Lower leg skin (tissue), 4 donors: Measurements from ENCODE around the gene CIDEB. TPM values are rescaled to one million over a fixed set of nuclear protein-coding genes. Genes with fewer than 3 reads are reported as not detected.

Experiments
- DNase-seq, 2 donors: peaks; one replicate each; pipeline ENCODE4 v3.0.0-alpha.2; 2019; ENCODE audit warnings: low spot score in 2 of 2
- H3K4me3 ChIP-seq: fragments of 200-600 bp; sonication (generic); 2 replicates; pipeline ENCODE4 v1.5.1; 2017; ENCODE audit warnings: mild to moderate bottlenecking, low read depth; ENCODE audit not compliant: poor library complexity, severe bottlenecking
- POLR2A ChIP-seq, 2 donors: fragments of 450-650 bp; IDR thresholded peaks; one replicate each; pipeline ENCODE4 v1.6.1; 2016 to 2017; ENCODE audit warnings: antibody characterized with exemption in 2 of 2, mild to moderate bottlenecking in 1 of 2, moderate library complexity in 1 of 2
- WGBS, 2 donors: methylation state at CpG; one replicate each; pipeline ENCODE4 v1.1.5; 2018; 5-methylcytosine and 5-hydroxymethylcytosine counted together
- intact Hi-C: fragments of 100-400 bp; cut with DNase I; formaldehyde crosslinking; loops from one replicate; pipeline ENCODE4 v1.15.0; 2023; ENCODE audit warnings: low total_unique reads
- total RNA-seq, 4 donors: library from RNA; depleted of rRNA; stranded (reverse); fragments of >200 nt; gene quantifications; one replicate each; pipeline ENCODE4 v1.1.0, GENCODE V29; 2016
- TF ChIP-seq, protein P1 (sequence below), 3 donors: fragments of 450-650 bp; IDR thresholded peaks; one replicate each; pipeline ENCODE4 v1.5.1; 2016; ENCODE audit warnings: antibody characterized with exemption in 3 of 3, mild to moderate bottlenecking in 3 of 3, moderate library complexity in 2 of 3

Gene CIDEB
- total RNA-seq, 4 donors from 2014 or later = 10.6 to 29.8 (median 25.1) TPM

DNA sequence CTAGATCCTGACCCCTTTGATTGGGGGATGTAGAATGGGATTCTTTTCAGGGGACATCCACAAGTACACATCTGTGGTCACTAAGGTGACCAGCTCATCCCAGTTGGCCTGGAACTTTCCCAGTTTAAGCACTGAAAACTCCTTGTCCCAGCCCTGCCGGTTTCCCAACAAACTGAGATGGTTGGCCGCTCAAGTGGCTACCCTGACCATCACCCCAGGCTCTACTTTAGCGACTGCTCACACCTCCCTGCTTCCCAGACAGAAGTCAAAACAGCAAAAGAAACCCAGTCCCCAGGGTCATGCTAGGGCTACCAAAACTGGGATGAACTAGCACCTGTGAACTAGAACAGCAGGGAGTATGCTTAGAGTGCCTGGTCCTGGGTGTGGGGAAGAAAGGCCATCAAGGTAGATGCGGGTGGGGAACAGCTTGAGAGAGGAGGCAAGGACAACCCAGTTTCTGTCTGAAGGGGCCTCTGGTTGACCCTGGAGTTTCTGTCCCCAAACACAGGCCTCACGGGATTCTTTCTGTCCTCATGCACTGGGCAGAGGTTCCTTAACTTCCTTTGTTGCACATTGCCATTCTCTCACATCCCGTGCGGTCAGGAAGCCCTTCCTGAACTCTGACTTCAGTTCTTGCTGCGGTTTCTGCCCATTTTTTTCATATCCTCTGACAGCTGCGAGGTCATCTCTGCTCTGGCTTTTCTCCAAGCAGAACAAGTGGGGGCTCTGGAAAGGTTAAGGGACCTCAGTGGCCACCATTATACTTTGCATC, 5.1 kb upstream of the CIDEB start:
- WGBS, 2 donors = 73 to 74% methylated on average over 9 of the region's 9 CpGs
- intact Hi-C loops = no loop called here
- TF ChIP-seq POLR2A (IDR thresholded peaks at IDR 0.05) = no peak
- TF ChIP-seq, protein P1, sequence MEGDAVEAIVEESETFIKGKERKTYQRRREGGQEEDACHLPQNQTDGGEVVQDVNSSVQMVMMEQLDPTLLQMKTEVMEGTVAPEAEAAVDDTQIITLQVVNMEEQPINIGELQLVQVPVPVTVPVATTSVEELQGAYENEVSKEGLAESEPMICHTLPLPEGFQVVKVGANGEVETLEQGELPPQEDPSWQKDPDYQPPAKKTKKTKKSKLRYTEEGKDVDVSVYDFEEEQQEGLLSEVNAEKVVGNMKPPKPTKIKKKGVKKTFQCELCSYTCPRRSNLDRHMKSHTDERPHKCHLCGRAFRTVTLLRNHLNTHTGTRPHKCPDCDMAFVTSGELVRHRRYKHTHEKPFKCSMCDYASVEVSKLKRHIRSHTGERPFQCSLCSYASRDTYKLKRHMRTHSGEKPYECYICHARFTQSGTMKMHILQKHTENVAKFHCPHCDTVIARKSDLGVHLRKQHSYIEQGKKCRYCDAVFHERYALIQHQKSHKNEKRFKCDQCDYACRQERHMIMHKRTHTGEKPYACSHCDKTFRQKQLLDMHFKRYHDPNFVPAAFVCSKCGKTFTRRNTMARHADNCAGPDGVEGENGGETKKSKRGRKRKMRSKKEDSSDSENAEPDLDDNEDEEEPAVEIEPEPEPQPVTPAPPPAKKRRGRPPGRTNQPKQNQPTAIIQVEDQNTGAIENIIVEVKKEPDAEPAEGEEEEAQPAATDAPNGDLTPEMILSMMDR (IDR thresholded peaks at IDR 0.05) = no peak
- DNase-seq = peak in 1 of 2 donors; percentile 88
- H3K4me3 ChIP-seq = no peak overlapping the region

GRCh38 chr14:24311837-24312615, 4.2 kb upstream of the CIDEB start:
- peak in 1 of 2 donors; percentile 84 for DNase-seq
- TF ChIP-seq POLR2A (IDR thresholded peaks at IDR 0.05) = no peak
- TF ChIP-seq, protein P1 (IDR thresholded peaks at IDR 0.05) = no peak
- intact Hi-C loops = no loop called here
- WGBS, 2 donors = 75 to 89% methylated on average over 1 of the region's 1 CpG
- no peak overlapping the region for H3K4me3 ChIP-seq

DNA sequence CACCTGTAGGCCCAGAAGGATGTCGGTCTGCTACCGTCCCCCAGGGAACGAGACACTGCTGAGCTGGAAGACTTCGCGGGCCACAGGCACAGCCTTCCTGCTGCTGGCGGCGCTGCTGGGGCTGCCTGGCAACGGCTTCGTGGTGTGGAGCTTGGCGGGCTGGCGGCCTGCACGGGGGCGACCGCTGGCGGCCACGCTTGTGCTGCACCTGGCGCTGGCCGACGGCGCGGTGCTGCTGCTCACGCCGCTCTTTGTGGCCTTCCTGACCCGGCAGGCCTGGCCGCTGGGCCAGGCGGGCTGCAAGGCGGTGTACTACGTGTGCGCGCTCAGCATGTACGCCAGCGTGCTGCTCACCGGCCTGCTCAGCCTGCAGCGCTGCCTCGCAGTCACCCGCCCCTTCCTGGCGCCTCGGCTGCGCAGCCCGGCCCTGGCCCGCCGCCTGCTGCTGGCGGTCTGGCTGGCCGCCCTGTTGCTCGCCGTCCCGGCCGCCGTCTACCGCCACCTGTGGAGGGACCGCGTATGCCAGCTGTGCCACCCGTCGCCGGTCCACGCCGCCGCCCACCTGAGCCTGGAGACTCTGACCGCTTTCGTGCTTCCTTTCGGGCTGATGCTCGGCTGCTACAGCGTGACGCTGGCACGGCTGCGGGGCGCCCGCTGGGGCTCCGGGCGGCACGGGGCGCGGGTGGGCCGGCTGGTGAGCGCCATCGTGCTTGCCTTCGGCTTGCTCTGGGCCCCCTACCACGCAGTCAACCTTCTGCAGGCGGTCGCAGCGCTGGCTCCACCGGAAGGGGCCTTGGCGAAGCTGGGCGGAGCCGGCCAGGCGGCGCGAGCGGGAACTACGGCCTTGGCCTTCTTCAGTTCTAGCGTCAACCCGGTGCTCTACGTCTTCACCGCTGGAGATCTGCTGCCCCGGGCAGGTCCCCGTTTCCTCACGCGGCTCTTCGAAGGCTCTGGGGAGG, 3.1 kb upstream of the CIDEB start, which contains the start of gene LTB4R:
Gene LTB4R (plus strand): TSS at position 857 of the 959 bp plus-strand sequence. CDS start 4,150 bp downstream, outside the sequence.
- no peak for TF ChIP-seq POLR2A (IDR thresholded peaks at IDR 0.05)
- TF ChIP-seq, protein P1 (IDR thresholded peaks at IDR 0.05) = no peak
- peak in 1 of 2 donors; percentile 93 for DNase-seq
- intact Hi-C loops = no loop called here
- WGBS, 2 donors = 3 to 23% methylated on average over 12 to 16 of the region's 99 CpGs
- peak within 1 kb of the TSS; percentile 32 for H3K4me3 ChIP-seq

DNA sequence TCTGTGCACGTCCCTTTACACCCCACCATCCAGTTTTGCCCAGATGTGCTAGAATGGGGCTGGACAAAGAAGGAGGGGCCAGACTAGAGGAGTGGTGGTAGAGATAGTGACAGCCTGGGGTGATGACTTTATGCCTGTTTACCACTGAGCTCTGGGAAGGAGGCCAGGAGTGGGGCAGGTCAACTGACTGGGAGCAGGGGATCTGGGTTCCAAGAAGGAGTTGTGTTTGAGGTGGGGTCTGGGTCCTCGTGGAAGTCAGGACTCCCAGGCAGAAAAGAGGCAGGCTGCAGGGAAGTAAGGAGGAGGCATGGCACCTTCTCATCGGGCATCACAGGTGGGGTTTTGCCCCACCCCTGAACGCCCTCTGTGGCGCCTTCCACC, 2.5 kb upstream of the CIDEB start:
- no peak for TF ChIP-seq POLR2A (IDR thresholded peaks at IDR 0.05)
- TF ChIP-seq, protein P1 (IDR thresholded peaks at IDR 0.05) = no peak
- WGBS, 2 donors = 9 to 22% methylated on average over 5 of the region's 5 CpGs
- DNase-seq = no peak
- intact Hi-C loops = no loop called here
- no peak overlapping the region for H3K4me3 ChIP-seq

- DNase-seq = peak in 1 of 2 donors; percentile 86
- peak within 1 kb of the TSS; percentile 32 for H3K4me3 ChIP-seq
- TF ChIP-seq POLR2A (IDR thresholded peaks at IDR 0.05) = no peak
- TF ChIP-seq, protein P1 (IDR thresholded peaks at IDR 0.05) = no peak
- 42 to 51% methylated on average over 5 of the region's 5 CpGs for WGBS, 2 donors
- intact Hi-C loops = no loop called here
These were observed 1.9 kb upstream of the CIDEB start, which contains the start of gene LTB4R2 for GRCh38 chr14:24309538-24310264. TSS of gene LTB4R2 (plus strand) at chr14:24310140. CDS start at chr14:24310665, 525 bp downstream.
